ENCODE measurements around the gene ZMYM4.

Gene ZMYM4

DNA sequence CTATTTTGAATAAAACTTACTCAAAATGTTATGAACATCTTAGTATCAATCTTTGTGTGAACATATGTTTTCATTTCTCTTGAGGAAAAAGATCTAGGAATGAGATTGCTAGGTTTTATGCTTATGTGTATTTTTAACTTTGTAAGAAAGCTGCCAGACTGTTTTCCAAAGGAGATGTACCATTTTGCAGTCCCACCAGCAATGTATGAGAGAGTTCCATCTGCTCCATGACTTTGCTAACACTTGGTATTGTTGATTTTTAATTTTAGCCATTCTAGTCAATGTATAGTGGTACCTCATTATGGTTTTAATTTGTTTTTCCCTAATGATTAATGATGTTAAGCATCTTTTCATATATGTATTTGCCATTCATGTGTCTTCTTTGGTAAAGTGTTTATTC is 132.5 kb downstream of the ZMYM4 start:
- Histone ChIP-seq H3K27me3 (no peaks in the 10 kb centered on the region), H3K9me3 (no peaks in the 10 kb centered on the region), H3K36me3 (peaks cover 54 to 94% (median 78%) of the 10 kb centered on the region in 3 donors), H3K4me1 (no peaks in the 10 kb centered on the region), H3K27ac (no peak overlapping the region), H3K4me3 (no peak overlapping the region)
- intact Hi-C loops (cut with DNase I; ENCODE audit: low total_unique reads): no loop called here
- no peak for DNase-seq
- TF ChIP-seq, protein P1, sequence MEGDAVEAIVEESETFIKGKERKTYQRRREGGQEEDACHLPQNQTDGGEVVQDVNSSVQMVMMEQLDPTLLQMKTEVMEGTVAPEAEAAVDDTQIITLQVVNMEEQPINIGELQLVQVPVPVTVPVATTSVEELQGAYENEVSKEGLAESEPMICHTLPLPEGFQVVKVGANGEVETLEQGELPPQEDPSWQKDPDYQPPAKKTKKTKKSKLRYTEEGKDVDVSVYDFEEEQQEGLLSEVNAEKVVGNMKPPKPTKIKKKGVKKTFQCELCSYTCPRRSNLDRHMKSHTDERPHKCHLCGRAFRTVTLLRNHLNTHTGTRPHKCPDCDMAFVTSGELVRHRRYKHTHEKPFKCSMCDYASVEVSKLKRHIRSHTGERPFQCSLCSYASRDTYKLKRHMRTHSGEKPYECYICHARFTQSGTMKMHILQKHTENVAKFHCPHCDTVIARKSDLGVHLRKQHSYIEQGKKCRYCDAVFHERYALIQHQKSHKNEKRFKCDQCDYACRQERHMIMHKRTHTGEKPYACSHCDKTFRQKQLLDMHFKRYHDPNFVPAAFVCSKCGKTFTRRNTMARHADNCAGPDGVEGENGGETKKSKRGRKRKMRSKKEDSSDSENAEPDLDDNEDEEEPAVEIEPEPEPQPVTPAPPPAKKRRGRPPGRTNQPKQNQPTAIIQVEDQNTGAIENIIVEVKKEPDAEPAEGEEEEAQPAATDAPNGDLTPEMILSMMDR (IDR thresholded peaks at IDR 0.05): no peak

DNA sequence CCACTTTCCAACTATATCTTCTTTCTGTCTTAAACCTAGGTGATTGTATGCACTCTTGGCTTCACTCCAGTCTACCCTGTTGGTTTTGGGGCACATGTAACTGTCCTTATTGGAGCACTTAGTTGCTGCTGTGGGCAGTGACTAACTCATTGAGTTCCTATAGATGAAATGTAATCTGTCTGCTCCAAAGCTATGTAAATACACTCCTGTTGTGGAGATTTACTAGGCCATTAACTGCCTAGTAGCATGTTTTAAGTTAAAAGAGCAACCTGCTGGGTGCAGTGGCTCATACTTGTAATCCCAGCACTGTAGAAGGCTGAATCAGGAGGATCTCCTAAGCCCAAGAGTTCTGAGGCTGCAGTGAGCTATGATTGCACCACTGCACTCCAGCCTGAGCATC is 137.6 kb downstream of the ZMYM4 start:
- Histone ChIP-seq H3K36me3 (peaks cover 49 to 82% (median 58%) of the 10 kb centered on the region in 3 donors), H3K4me3 (no peak overlapping the region), H3K27me3 (no peaks in the 10 kb centered on the region), H3K9me3 (no peaks in the 10 kb centered on the region), H3K27ac (no peak overlapping the region), H3K4me1 (no peaks in the 10 kb centered on the region)
- no peak for DNase-seq
- intact Hi-C loops (cut with DNase I; ENCODE audit: low total_unique reads): no loop called here
- TF ChIP-seq, protein P1 (IDR thresholded peaks at IDR 0.05): no peak

DNA sequence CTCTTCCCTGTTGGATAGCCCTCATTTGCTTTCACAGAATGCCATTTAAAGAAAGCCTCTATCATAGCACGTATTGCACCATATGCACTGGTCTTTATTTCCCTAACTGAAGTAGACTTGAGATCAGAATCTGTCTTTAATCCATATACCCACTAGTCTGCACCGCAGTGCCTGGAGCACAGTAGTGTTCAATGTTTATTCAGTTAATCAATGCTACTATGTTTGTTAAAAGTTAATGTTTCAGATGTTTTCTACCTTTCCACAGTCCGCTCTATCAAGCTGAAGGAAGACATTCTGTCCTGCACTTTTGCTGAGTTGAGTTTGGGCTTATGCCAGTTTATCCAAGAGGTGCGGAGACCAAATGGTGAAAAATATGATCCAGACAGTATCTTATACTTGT is 139.2 kb downstream of the ZMYM4 start:
- no peak for DNase-seq
- Histone ChIP-seq H3K27ac (no peak overlapping the region), H3K9me3 (no peaks in the 10 kb centered on the region), H3K27me3 (no peaks in the 10 kb centered on the region), H3K4me3 (no peak overlapping the region), H3K36me3 (peaks cover 45 to 68% (median 49%) of the 10 kb centered on the region in 3 donors), H3K4me1 (no peaks in the 10 kb centered on the region)
- TF ChIP-seq, protein P1 (IDR thresholded peaks at IDR 0.05): no peak
- intact Hi-C loops (cut with DNase I; ENCODE audit: low total_unique reads): no loop called here

DNA sequence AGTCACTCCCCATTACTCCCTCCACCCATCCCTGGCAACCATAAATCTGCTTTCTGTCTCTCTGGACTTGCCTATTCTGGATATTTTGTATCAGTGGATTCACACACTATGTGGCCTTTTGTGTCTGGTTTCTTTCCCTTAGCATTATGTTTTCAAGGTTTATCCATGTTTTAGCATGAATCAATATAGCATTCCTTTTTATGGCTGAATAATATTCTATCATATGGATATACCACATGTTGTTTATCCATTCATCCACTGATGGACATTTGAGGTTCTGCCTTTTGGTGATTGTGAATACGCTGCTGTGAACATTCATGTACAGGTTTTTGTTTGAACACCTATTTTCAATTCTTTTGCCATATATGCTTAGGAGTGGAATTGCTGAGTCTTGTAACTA is 140.4 kb downstream of the ZMYM4 start:
- Histone ChIP-seq H3K27me3 (no peaks in the 10 kb centered on the region), H3K4me1 (no peaks in the 10 kb centered on the region), H3K36me3 (peaks cover 39 to 56% (median 44%) of the 10 kb centered on the region in 3 donors), H3K9me3 (no peaks in the 10 kb centered on the region), H3K27ac (no peak overlapping the region), H3K4me3 (no peak overlapping the region)
- TF ChIP-seq, protein P1 (IDR thresholded peaks at IDR 0.05): no peak
- intact Hi-C loops (cut with DNase I; ENCODE audit: low total_unique reads): no loop called here
- DNase-seq: no peak

DNA sequence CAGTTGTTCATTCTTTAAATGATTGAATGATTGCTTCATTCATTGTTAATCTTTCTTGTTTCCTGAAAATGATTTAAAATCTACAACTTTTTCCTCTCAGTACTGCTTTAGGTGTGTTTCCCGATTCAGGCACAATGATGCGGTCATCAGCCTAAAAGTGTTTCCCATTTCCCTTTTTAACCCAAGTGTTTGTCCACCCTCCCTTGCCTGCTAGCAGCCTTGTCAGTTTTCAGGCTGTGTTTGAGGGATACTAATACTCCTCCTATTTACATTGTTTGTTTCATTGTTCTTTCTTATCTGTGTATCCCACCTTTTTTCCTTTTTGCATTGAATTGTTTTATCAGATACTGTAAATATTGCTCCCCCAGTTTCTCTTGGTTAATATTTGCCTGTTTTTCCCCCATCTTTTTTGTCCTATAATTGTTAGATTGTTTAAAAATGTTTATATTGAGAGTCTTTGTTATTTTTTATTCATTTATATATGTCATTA is 157.6 kb downstream of the ZMYM4 start:
- intact Hi-C loops (cut with DNase I; ENCODE audit: low total_unique reads): no loop called here
- no peak for DNase-seq
- peaks cover 0 to 40% (median under 1%) of the 10 kb centered on the region in 3 donors for H3K36me3 ChIP-seq

More for the DNA sequence above, 157.6 kb downstream of the ZMYM4 start:
- H3K27me3 ChIP-seq: no peaks in the 10 kb centered on the region
- H3K9me3 ChIP-seq: no peaks in the 10 kb centered on the region
- H3K4me1 ChIP-seq: no peaks in the 10 kb centered on the region
- H3K27ac ChIP-seq: no peak overlapping the region
- H3K4me3 ChIP-seq: no peak overlapping the region
- TF ChIP-seq, protein P1 (IDR thresholded peaks at IDR 0.05): no peak

Measured in tibial artery (tissue), 4 donors.